Activated CD8-positive, alpha-beta T cell treated with anti-CD3 and anti-CD28 coated beads, Interleukin-2, amount 10 ng/mL, durations not matched to agents 7 days and 5 days (primary cell): ENCODE results near the gene EEIG2. TPM values are rescaled to one million over a fixed set of nuclear protein-coding genes. Genes with fewer than 3 reads are reported as not detected.
A peak's percentile ranks its signal among the peaks of the same experiment; 100 is the strongest.

ENCODE experiments used
- ATAC-seq: fragments of 150-1000 bp; cut with Tn5 transposase; one replicate; pipeline ENCODE4 v1.10.0; 2021; ENCODE audit warnings: moderate library complexity
- CTCF ChIA-PET: fragments of 350-600 bp; sonication (Branson Sonifier 250); formaldehyde crosslinking; loops from one replicate; lab custom pipeline; 2021; ENCODE audit warnings: antibody characterized with exemption; lab: Charles Lee
- POLR2A ChIA-PET: fragments of 350-600 bp; sonication (Branson Sonifier 250); formaldehyde crosslinking; loops from one replicate; lab custom pipeline; 2021; ENCODE audit warnings: antibody characterized with exemption; lab: Charles Lee
- DNase-seq: peaks from one replicate; pipeline ENCODE4 v3.0.0-alpha.2; 2020
- H3K27ac Mint-ChIP-seq: one replicate; pipeline ENCODE4 v1.8.0; 2021; ENCODE audit warnings: mild to moderate bottlenecking, mixed read lengths
- H3K27me3 Mint-ChIP-seq: one replicate; pipeline ENCODE4 v1.8.0; 2021; ENCODE audit warnings: low read depth, mixed read lengths
- H3K36me3 Mint-ChIP-seq: one replicate; pipeline ENCODE4 v1.8.0; 2021; ENCODE audit warnings: low read depth, mixed read lengths
- H3K4me1 Mint-ChIP-seq: one replicate; pipeline ENCODE4 v1.8.0; 2021; ENCODE audit warnings: low read depth, mixed read lengths
- H3K4me3 Mint-ChIP-seq: one replicate; pipeline ENCODE4 v1.8.0; 2021; ENCODE audit warnings: mild to moderate bottlenecking, mixed read lengths
- H3K9me3 Mint-ChIP-seq: one replicate; pipeline ENCODE4 v1.8.0; 2022; ENCODE audit warnings: mixed read lengths; ENCODE audit not compliant: insufficient read depth
- total RNA-seq, 2 experiments: library from RNA; stranded (reverse); gene quantifications; one replicate each; pipeline ENCODE4 v1.2.3, GENCODE V29; 2021

EEIG2 gene
- total RNA-seq, 2 experiments from 2014 or later: 18.1 to 18.9 TPM

- H3K4me1 Mint-ChIP-seq: no peaks in the 10 kb centered on the region
- H3K4me3 Mint-ChIP-seq: no peak overlapping the region
- ChIA-PET CTCF (interaction anchor here (1.7 to 1.9 kb wide), 2 partner anchors 9 to 92 kb away, joined by 5 to 14 read pairs; partner anchors contain the start of gene EEIG2), POLR2A (interaction anchor here (1.0 kb wide), 1 partner anchor 8 kb away, joined by 3 read pairs; the partner anchor contains the start of gene EEIG2)
- H3K27ac Mint-ChIP-seq: no peak overlapping the region
- peaks cover 11% of the 10 kb centered on the region for H3K27me3 Mint-ChIP-seq
- DNase-seq: no peak
- no peaks in the 10 kb centered on the region for H3K36me3 Mint-ChIP-seq
- H3K9me3 Mint-ChIP-seq: no peaks in the 10 kb centered on the region
- no peak for ATAC-seq
These were observed 8.6 kb upstream of the EEIG2 start for GRCh38 chr1:108551137-108551862.

DNA sequence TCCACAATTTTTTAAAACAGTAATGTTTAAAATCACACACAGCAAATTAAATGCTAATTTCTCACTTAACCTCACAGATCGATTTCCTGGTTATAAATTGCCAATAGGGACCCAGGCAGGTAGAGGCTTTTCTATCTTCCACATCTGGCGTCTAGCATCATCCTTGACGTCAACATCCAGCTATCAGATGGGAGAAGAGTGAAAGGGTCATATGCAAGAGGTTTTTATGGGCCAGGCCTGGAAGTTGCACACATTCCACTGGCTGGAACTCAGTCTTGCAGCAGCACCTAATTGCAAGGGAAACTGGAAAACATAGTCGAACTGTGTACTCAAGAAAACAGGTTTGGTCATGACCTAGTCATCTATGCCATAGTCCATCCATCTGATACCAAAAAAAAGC lies 6.0 kb upstream of the EEIG2 start:
- Mint-ChIP-seq H3K27ac (no peak overlapping the region), H3K4me3 (no peak overlapping the region), H3K4me1 (no peaks in the 10 kb centered on the region), H3K36me3 (no peaks in the 10 kb centered on the region), H3K27me3 (peaks cover 6% of the 10 kb centered on the region), H3K9me3 (no peaks in the 10 kb centered on the region)
- CTCF ChIA-PET: no interaction called here
- ATAC-seq (no peak), DNase-seq (no peak)
- POLR2A ChIA-PET: no interaction called here

DNA sequence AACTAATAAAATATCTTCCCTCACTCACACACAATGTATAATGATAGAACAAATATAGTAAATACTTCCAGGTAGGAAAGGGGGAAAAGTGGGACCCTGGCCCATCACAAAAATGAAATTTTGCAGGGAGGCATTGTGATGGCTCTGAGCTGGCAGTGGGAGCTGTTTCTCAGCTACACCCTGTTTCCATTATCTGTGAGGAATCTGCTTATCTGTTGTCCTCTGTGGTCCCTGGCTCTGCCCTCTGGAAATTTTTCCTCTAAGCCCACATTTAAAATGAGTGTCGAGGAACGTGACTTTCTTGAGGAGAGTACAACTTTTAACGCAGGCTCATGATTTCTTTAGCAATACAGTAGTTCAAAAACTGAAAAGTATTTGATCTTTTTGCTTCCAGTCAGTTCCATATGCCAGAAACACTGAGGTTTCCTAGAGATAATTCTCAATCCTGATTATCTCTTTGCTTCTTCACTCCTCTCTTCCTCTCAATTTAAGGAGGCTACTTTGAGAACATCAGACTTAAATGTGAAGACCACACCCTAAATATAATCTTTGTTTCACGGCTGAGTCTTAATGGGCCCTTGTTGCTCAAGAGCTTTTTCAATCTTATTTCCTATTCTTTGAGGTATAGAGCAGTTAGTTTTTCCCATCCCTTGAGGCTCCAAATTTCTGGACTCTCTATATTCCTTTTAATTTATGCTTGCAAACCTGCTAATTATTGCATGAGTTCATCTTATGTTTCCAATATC lies 5.0 kb upstream of the EEIG2 start:
- Mint-ChIP-seq H3K4me3 (no peak overlapping the region), H3K9me3 (no peaks in the 10 kb centered on the region), H3K4me1 (no peaks in the 10 kb centered on the region), H3K36me3 (no peaks in the 10 kb centered on the region), H3K27me3 (peaks cover 1% of the 10 kb centered on the region), H3K27ac (no peak overlapping the region)
- no peak for DNase-seq
- POLR2A ChIA-PET: no interaction called here
- CTCF ChIA-PET: no interaction called here
- no peak for ATAC-seq

GRCh38 chr1:108556066-108556465 lies 3.8 kb upstream of the EEIG2 start:
- H3K4me1 Mint-ChIP-seq: peaks cover 5% of the 10 kb centered on the region
- no peak overlapping the region for H3K4me3 Mint-ChIP-seq
- no peaks in the 10 kb centered on the region for H3K36me3 Mint-ChIP-seq
- DNase-seq (no peak), ATAC-seq (no peak)
- H3K9me3 Mint-ChIP-seq: no peaks in the 10 kb centered on the region
- no peak overlapping the region for H3K27ac Mint-ChIP-seq
- CTCF ChIA-PET: no interaction called here
- peaks cover 1% of the 10 kb centered on the region for H3K27me3 Mint-ChIP-seq
- POLR2A ChIA-PET: no interaction called here

GRCh38 chr1:108556499-108556898 lies 3.4 kb upstream of the EEIG2 start:
- H3K36me3 Mint-ChIP-seq: no peaks in the 10 kb centered on the region
- H3K4me3 Mint-ChIP-seq: no peak overlapping the region
- CTCF ChIA-PET: no interaction called here
- POLR2A ChIA-PET: no interaction called here
- H3K9me3 Mint-ChIP-seq: no peaks in the 10 kb centered on the region
- no peak overlapping the region for H3K27ac Mint-ChIP-seq
- ATAC-seq (no peak), DNase-seq (no peak)
- H3K4me1 Mint-ChIP-seq: peaks cover 8% of the 10 kb centered on the region
- H3K27me3 Mint-ChIP-seq: peaks cover 1% of the 10 kb centered on the region

- DNase-seq (no peak), ATAC-seq (no peak)
- Mint-ChIP-seq H3K4me3 (no peak overlapping the region), H3K27me3 (peaks cover 1% of the 10 kb centered on the region), H3K27ac (no peak overlapping the region), H3K9me3 (no peaks in the 10 kb centered on the region), H3K4me1 (peaks cover 16% of the 10 kb centered on the region), H3K36me3 (no peaks in the 10 kb centered on the region)
- POLR2A ChIA-PET: no interaction called here
- CTCF ChIA-PET: interaction anchor here (1.0 to 4.3 kb wide), 3 partner anchors 13 to 45 kb away, joined by 3 to 40 read pairs (median 4); no protein-coding TSS in a partner anchor
These were observed 2.6 kb upstream of the EEIG2 start for GRCh38 chr1:108557296-108557695.

DNA sequence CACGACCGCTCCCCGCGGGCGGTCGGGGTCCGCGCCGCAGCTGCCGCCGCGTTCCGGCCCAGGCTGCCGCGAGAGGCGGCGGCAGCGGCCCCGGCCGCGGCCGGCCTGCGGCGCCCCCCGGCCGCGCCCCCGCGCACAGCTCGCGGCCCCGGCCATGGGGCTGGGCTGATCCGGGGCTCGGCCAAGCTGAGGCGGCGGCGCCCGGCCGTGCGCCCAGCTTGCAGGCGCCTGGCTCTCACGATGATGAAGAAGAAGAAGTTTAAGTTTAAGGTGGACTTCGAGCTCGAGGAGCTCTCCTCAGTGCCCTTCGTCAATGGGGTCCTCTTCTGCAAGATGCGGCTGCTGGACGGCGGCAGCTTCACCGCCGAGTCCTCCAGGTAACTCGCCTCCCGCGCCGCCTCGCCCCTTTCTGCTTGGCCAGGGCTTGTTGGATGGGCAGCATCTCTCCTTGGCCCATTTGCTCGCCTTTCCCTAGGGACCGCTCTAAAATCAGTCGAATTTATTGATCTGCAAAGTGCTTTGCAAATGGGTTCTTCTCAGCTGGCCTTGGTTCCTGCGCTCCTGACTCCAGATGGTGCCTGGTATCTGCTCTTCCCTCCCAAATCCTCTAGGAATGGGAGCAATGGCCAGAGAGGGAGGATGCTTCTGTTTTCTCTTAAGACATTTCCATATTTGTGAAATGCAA lies 431 bp downstream of the EEIG2 start:
- Mint-ChIP-seq H3K9me3 (no peaks in the 10 kb centered on the region), H3K36me3 (no peaks in the 10 kb centered on the region), H3K4me1 (peaks cover 33% of the 10 kb centered on the region), H3K27me3 (no peaks in the 10 kb centered on the region), H3K27ac (peak overlapping the region; percentile 92), H3K4me3 (peak overlapping the region; percentile 97)
- DNase-seq (peak; percentile 46), ATAC-seq (peak; percentile 47)
- CTCF ChIA-PET: interaction anchor here (0.6 to 7.1 kb wide), 49 partner anchors 9 to 776 kb away, joined by 3 to 160 read pairs (median 5); partner anchors contain the start of genes HENMT1, PRPF38B, SLC25A24 and VAV3
- POLR2A ChIA-PET: interaction anchor here (0.6 to 3.6 kb wide), 16 partner anchors 15 to 596 kb away, joined by 3 to 27 read pairs (median 4); partner anchors contain the start of genes HENMT1, PRPF38B and SLC25A24

GRCh38 chr1:108560874-108561459 lies 1.1 kb downstream of the EEIG2 start:
- Mint-ChIP-seq H3K27me3 (no peaks in the 10 kb centered on the region), H3K4me1 (peaks cover 33% of the 10 kb centered on the region), H3K27ac (peak overlapping the region; percentile 92), H3K36me3 (no peaks in the 10 kb centered on the region), H3K9me3 (no peaks in the 10 kb centered on the region), H3K4me3 (peak overlapping the region; percentile 97)
- peak; percentile 67 for DNase-seq
- POLR2A ChIA-PET: interaction anchor here (0.8 to 3.6 kb wide), 13 partner anchors 19 to 361 kb away, joined by 3 to 27 read pairs (median 5); partner anchors contain the start of genes HENMT1, PRPF38B and SLC25A24
- ATAC-seq: peak; percentile 50
- CTCF ChIA-PET: interaction anchor here (0.6 to 7.1 kb wide), 44 partner anchors 9 to 777 kb away, joined by 3 to 160 read pairs (median 5); partner anchors contain the start of genes HENMT1, PRPF38B, SLC25A24 and VAV3

- ATAC-seq (peak; percentile 73), DNase-seq (peak; percentile 92)
- H3K27me3 Mint-ChIP-seq: no peaks in the 10 kb centered on the region
- H3K36me3 Mint-ChIP-seq: no peaks in the 10 kb centered on the region
- ChIA-PET CTCF (interaction anchor here (0.6 to 7.1 kb wide), 33 partner anchors 8 to 778 kb away, joined by 3 to 160 read pairs (median 7); partner anchors contain the start of genes HENMT1, PRPF38B and SLC25A24), POLR2A (interaction anchor here (0.9 to 3.6 kb wide), 9 partner anchors 29 to 130 kb away, joined by 3 to 27 read pairs (median 11); partner anchors contain the start of genes HENMT1 and PRPF38B)
- no peaks in the 10 kb centered on the region for H3K9me3 Mint-ChIP-seq
- H3K4me3 Mint-ChIP-seq: peak overlapping the region; percentile 97
- no peak overlapping the region for H3K27ac Mint-ChIP-seq
- H3K4me1 Mint-ChIP-seq: peaks cover 33% of the 10 kb centered on the region
These were observed 1.9 kb downstream of the EEIG2 start for GRCh38 chr1:108561689-108562326.

- Mint-ChIP-seq H3K27ac (no peak overlapping the region), H3K27me3 (no peaks in the 10 kb centered on the region), H3K9me3 (no peaks in the 10 kb centered on the region), H3K4me3 (no peak overlapping the region), H3K4me1 (peaks cover 36% of the 10 kb centered on the region), H3K36me3 (no peaks in the 10 kb centered on the region)
- DNase-seq (no peak), ATAC-seq (no peak)
- ChIA-PET CTCF (interaction anchor here (1.3 to 7.1 kb wide), 2 partner anchors 52 to 82 kb away, joined by 6 to 160 read pairs; no protein-coding TSS in a partner anchor), POLR2A (no interaction called here)
These were observed 3.9 kb downstream of the EEIG2 start for GRCh38 chr1:108563808-108564207.
